OCI-LY7 (cell line): Measurements from ENCODE around the gene TRA2B.

Experiments
- EZH2phosphoT487 ChIP-seq: fragments of 200-600 bp; sonication (generic); IDR thresholded peaks from 2 replicates; pipeline ENCODE4 v1.6.1; 2018; ENCODE audit warnings: low read depth, borderline replicate concordance, mild to moderate bottlenecking, mixed run types, antibody characterized with exemption, low read length, moderate library complexity, mixed read lengths
- TF ChIP-seq, protein P1 (sequence below): fragments of 200-600 bp; sonication (generic); conservative IDR thresholded peaks from 2 replicates; pipeline ENCODE4 v1.5.1; 2014; ENCODE audit warnings: mild to moderate bottlenecking, antibody characterized with exemption, low read length, moderate library complexity, mixed read lengths

DNA sequence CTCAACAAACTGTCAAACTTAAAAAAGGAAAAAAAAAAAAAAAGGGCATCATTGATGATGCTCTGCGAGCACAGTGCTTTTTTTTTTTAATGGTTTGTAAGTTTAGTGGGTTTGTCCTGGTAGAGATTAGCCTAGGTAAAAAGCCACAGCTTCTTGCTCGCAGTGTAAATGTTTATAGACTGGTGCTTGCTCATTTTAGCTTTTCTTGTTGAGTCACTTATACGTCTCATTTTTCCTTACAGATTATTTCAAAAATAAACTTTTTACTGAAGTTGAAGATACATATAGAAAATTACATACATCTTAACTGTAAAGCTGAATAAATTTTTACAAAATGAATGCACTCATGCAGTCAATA is 16.5 kb upstream of the TRA2B start:
- TF ChIP-seq, protein P1, sequence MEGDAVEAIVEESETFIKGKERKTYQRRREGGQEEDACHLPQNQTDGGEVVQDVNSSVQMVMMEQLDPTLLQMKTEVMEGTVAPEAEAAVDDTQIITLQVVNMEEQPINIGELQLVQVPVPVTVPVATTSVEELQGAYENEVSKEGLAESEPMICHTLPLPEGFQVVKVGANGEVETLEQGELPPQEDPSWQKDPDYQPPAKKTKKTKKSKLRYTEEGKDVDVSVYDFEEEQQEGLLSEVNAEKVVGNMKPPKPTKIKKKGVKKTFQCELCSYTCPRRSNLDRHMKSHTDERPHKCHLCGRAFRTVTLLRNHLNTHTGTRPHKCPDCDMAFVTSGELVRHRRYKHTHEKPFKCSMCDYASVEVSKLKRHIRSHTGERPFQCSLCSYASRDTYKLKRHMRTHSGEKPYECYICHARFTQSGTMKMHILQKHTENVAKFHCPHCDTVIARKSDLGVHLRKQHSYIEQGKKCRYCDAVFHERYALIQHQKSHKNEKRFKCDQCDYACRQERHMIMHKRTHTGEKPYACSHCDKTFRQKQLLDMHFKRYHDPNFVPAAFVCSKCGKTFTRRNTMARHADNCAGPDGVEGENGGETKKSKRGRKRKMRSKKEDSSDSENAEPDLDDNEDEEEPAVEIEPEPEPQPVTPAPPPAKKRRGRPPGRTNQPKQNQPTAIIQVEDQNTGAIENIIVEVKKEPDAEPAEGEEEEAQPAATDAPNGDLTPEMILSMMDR, result no peak
- TF ChIP-seq EZH2phosphoT487, result no peak
